Suprapubic skin (tissue), 3 donors: ENCODE measurements around the gene GASK1B.

ENCODE experiments used
- CTCF ChIP-seq, 2 donors: fragments of 200-600 bp in 1 of 2; fragments of 450-650 bp in 1 of 2; sonication (generic) in 1 of 2; IDR thresholded peaks; one replicate each; pipeline ENCODE4 v1.5.1; 2016 to 2019; ENCODE audit warnings: antibody characterized with exemption in 2 of 2, mild to moderate bottlenecking in 1 of 2, moderate library complexity in 1 of 2
- POLR2A ChIP-seq, 2 donors: fragments of 450-650 bp; IDR thresholded peaks; one replicate each; pipeline ENCODE4 v1.6.1; 2017; ENCODE audit warnings: antibody characterized with exemption in 2 of 2, mild to moderate bottlenecking in 2 of 2, moderate library complexity in 2 of 2

GRCh38 chr4:158146736-158147135 is 26.1 kb downstream of the GASK1B start:
- no peak for TF ChIP-seq CTCF (IDR thresholded peaks at IDR 0.05)
- no peak for TF ChIP-seq POLR2A (IDR thresholded peaks at IDR 0.05)
